ENCODE data around the gene APBB2. TPM values are rescaled to one million over a fixed set of nuclear protein-coding genes. Genes with fewer than 3 reads are reported as not detected.

Gene APBB2
- total RNA-seq, 1 experiment from 2014 or later = 49.0 TPM

GRCh38 chr4:40789771-40790170, 424.6 kb downstream of the APBB2 start:
- DNase-seq (ENCODE audit: low spot score) = no peak
- Mint-ChIP-seq H3K4me1 (no peaks in the 10 kb centered on the region), H3K9me3 (no peaks in the 10 kb centered on the region), H3K27ac (no peak overlapping the region), H3K36me3 (no peaks in the 10 kb centered on the region), H3K4me3 (no peak overlapping the region), H3K27me3 (ENCODE audit: low read depth) (no peaks in the 10 kb centered on the region)
- ChIA-PET POLR2A (no interaction called here), CTCF (no interaction called here)
- no peak for ATAC-seq
- TF ChIP-seq IRF1 (CRISPR knock-in tag; IDR thresholded peaks at IDR 0.05) (no peak), JAZF1 (CRISPR knock-in tag; IDR thresholded peaks at IDR 0.05) (no peak), SMAD3 (CRISPR knock-in tag; IDR thresholded peaks at IDR 0.05; ENCODE audit: borderline replicate concordance) (no peak)

- no peak overlapping the region for H3K27ac Mint-ChIP-seq
- H3K4me3 Mint-ChIP-seq = no peak overlapping the region
- no peaks in the 10 kb centered on the region for H3K4me1 Mint-ChIP-seq
- peaks cover 3% of the 10 kb centered on the region for H3K9me3 Mint-ChIP-seq
- TF ChIP-seq ETV6 (CRISPR knock-in tag; IDR thresholded peaks at IDR 0.05) (no peak), TCF7 (CRISPR knock-in tag; IDR thresholded peaks at IDR 0.05; ENCODE audit: low read depth) (no peak), TEAD1 (CRISPR knock-in tag; IDR thresholded peaks at IDR 0.05) (no peak), ARID4B (CRISPR knock-in tag; IDR thresholded peaks at IDR 0.05; ENCODE audit: borderline replicate concordance) (no peak), TP53 (CRISPR knock-in tag; IDR thresholded peaks at IDR 0.05) (no peak)
- ATAC-seq (no peak), DNase-seq (ENCODE audit: low spot score) (no peak)
- POLR2A ChIA-PET = no interaction called here
- peaks cover 3% of the 10 kb centered on the region for H3K36me3 Mint-ChIP-seq
- H3K27me3 Mint-ChIP-seq (ENCODE audit: low read depth) = no peaks in the 10 kb centered on the region
- CTCF ChIA-PET = no interaction called here
These were observed 425.3 kb downstream of the APBB2 start for GRCh38 chr4:40789031-40789430.

GRCh38 chr4:40788331-40788730, 426.0 kb downstream of the APBB2 start:
- DNase-seq (ENCODE audit: low spot score) (no peak), ATAC-seq (no peak)
- POLR2A ChIA-PET = no interaction called here
- peaks cover 6% of the 10 kb centered on the region for H3K9me3 Mint-ChIP-seq
- no peak overlapping the region; the same call in 1 of the 2 replicates for H3K27ac Mint-ChIP-seq
- peaks cover 8% of the 10 kb centered on the region for H3K36me3 Mint-ChIP-seq
- no peaks in the 10 kb centered on the region for H3K27me3 Mint-ChIP-seq (ENCODE audit: low read depth)
- no peak overlapping the region for H3K4me3 Mint-ChIP-seq
- no peaks in the 10 kb centered on the region for H3K4me1 Mint-ChIP-seq
- CTCF ChIA-PET = interaction anchor here (0.6 kb wide), 1 partner anchor 109 kb away, joined by 3 read pairs; no protein-coding TSS in a partner anchor
- TF ChIP-seq ZNF263 (CRISPR knock-in tag; IDR thresholded peaks at IDR 0.05; ENCODE audit: low read depth) (no peak), ZNF423 (CRISPR knock-in tag; IDR thresholded peaks at IDR 0.05) (no peak), E2F1 (CRISPR knock-in tag; IDR thresholded peaks at IDR 0.05) (no peak), CREM (CRISPR knock-in tag; IDR thresholded peaks at IDR 0.05) (no peak), IRF2 (CRISPR knock-in tag; IDR thresholded peaks at IDR 0.05; ENCODE audit: borderline replicate concordance, low read depth) (no peak), ATF3 (CRISPR knock-in tag; conservative IDR thresholded peaks at IDR 0.05) (no peak), PREB (CRISPR knock-in tag; IDR thresholded peaks at IDR 0.05; ENCODE audit: borderline replicate concordance) (no peak), MYBL2 (CRISPR knock-in tag; IDR thresholded peaks at IDR 0.05) (no peak), ARID4B (CRISPR knock-in tag; IDR thresholded peaks at IDR 0.05; ENCODE audit: borderline replicate concordance) (no peak), FOXP4 (CRISPR knock-in tag; IDR thresholded peaks at IDR 0.05) (no peak), ZNF121 (CRISPR knock-in tag; IDR thresholded peaks at IDR 0.05) (no peak)
